Measurements from ENCODE around the gene ERC1. TPM values are rescaled to one million over a fixed set of nuclear protein-coding genes. Genes with fewer than 3 reads are reported as not detected.

Gene ERC1
- total RNA-seq, 1 donor from 2014 or later, result 16.6 TPM

DNA sequence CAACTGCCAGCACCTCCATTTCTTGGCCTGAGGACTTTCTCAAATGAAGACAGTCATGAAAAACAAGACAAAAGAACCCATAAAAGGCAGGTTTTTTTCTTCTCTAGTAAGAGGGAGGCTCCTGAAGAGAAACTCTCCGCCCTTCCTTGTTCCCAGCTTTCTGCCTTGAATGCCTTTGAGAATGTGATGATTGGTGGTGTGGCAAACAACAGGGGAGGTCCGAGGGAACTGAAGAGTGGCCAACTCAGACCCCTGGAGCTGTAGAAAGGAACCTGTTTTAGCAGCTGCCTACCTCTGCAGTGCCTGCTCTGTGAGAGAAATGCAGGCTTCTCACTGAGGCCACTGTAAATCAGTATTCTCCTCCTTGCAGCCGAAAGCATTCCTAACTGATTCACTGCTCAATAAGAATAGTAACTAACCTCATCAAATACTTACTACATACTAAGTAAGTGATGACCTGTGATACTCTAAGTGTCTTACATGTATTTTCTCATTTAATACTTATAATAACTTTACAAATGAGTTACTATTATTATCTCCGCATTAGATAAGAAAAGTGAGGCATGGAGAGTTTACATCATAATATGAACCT is 16.7 kb upstream of the ERC1 start:
- TF ChIP-seq, protein P1, sequence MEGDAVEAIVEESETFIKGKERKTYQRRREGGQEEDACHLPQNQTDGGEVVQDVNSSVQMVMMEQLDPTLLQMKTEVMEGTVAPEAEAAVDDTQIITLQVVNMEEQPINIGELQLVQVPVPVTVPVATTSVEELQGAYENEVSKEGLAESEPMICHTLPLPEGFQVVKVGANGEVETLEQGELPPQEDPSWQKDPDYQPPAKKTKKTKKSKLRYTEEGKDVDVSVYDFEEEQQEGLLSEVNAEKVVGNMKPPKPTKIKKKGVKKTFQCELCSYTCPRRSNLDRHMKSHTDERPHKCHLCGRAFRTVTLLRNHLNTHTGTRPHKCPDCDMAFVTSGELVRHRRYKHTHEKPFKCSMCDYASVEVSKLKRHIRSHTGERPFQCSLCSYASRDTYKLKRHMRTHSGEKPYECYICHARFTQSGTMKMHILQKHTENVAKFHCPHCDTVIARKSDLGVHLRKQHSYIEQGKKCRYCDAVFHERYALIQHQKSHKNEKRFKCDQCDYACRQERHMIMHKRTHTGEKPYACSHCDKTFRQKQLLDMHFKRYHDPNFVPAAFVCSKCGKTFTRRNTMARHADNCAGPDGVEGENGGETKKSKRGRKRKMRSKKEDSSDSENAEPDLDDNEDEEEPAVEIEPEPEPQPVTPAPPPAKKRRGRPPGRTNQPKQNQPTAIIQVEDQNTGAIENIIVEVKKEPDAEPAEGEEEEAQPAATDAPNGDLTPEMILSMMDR (IDR thresholded peaks at IDR 0.05; ENCODE audit: insufficient read depth, low read length, severe bottlenecking), result no peak
- Histone ChIP-seq H3K36me3 (ENCODE audit: control insufficient read depth, insufficient read depth, low read length) (no peaks in the 10 kb centered on the region), H3K27me3 (ENCODE audit: control insufficient read depth, insufficient read depth, low read length) (no peaks in the 10 kb centered on the region), H3K4me3 (ENCODE audit: low read depth, low read length) (no peak overlapping the region)
- FAIRE-seq, result no peak
- no peak for DNase-seq (ENCODE audit: low read depth)

- FAIRE-seq (no peak), DNase-seq (ENCODE audit: low read depth) (no peak)
- TF ChIP-seq, protein P1 (IDR thresholded peaks at IDR 0.05; ENCODE audit: insufficient read depth, low read length, severe bottlenecking), result no peak
- no peak overlapping the region for H3K4me3 ChIP-seq (ENCODE audit: low read depth, low read length)
- H3K27me3 ChIP-seq (ENCODE audit: control insufficient read depth, insufficient read depth, low read length), result no peaks in the 10 kb centered on the region
- H3K36me3 ChIP-seq (ENCODE audit: control insufficient read depth, insufficient read depth, low read length), result no peaks in the 10 kb centered on the region
These were observed 14.4 kb upstream of the ERC1 start for GRCh38 chr12:976644-977043.

- H3K4me3 ChIP-seq (ENCODE audit: low read depth, low read length), result no peak overlapping the region
- DNase-seq (ENCODE audit: low read depth) (no peak), FAIRE-seq (no peak)
- no peaks in the 10 kb centered on the region for H3K36me3 ChIP-seq (ENCODE audit: control insufficient read depth, insufficient read depth, low read length)
- TF ChIP-seq, protein P1 (IDR thresholded peaks at IDR 0.05; ENCODE audit: insufficient read depth, low read length, severe bottlenecking), result no peak
- H3K27me3 ChIP-seq (ENCODE audit: control insufficient read depth, insufficient read depth, low read length), result no peaks in the 10 kb centered on the region
These were observed 13.9 kb upstream of the ERC1 start for GRCh38 chr12:977156-977555.

GRCh38 chr12:979349-979748 is 11.7 kb upstream of the ERC1 start:
- TF ChIP-seq, protein P1 (IDR thresholded peaks at IDR 0.05; ENCODE audit: insufficient read depth, low read length, severe bottlenecking), result no peak
- H3K27me3 ChIP-seq (ENCODE audit: control insufficient read depth, insufficient read depth, low read length), result no peaks in the 10 kb centered on the region
- DNase-seq (ENCODE audit: low read depth) (no peak), FAIRE-seq (no peak)
- no peak overlapping the region for H3K4me3 ChIP-seq (ENCODE audit: low read depth, low read length)
- no peaks in the 10 kb centered on the region for H3K36me3 ChIP-seq (ENCODE audit: control insufficient read depth, insufficient read depth, low read length)

DNA sequence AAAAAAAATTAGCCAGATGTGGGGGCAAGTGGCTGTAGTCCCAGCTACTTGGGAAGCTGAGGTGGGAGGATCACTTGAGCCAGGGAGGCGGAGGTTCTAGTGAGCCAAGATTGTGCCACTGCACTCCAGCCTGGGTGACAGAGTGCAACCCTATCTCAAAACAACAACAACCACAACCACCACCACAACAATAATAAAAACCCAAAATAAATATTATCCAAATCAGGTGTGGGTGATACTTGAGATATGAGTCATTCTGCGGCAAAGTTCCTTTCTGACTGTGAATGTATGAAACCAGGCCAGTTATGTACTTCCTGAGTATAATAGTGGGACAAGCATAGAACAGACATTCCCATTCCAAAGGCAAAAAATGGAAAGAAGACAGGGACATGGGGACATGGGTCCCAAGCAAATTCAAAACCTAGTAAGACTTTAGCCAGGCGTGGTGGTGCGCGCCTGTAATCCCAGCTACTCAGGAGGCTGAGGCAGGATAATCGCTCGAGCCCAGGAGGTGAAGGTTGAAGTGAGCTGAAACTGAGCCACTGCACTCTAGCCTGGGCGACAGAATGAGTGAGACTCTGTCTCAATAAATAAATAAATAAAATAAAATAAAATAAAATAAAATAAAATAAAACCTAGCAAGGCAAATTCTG is 9.7 kb upstream of the ERC1 start:
- H3K27me3 ChIP-seq (ENCODE audit: control insufficient read depth, insufficient read depth, low read length), result no peaks in the 10 kb centered on the region
- TF ChIP-seq, protein P1 (IDR thresholded peaks at IDR 0.05; ENCODE audit: insufficient read depth, low read length, severe bottlenecking), result no peak

More for the DNA sequence above, 9.7 kb upstream of the ERC1 start:
- FAIRE-seq (no peak), DNase-seq (ENCODE audit: low read depth) (peak; percentile 70)
- H3K4me3 ChIP-seq (ENCODE audit: low read depth, low read length), result no peak overlapping the region
- no peaks in the 10 kb centered on the region for H3K36me3 ChIP-seq (ENCODE audit: control insufficient read depth, insufficient read depth, low read length)

Data from bronchial epithelial cell (primary cell).